Muscle of leg (tissue), 11 donors: ENCODE data around the gene CCDC85C. TPM values are rescaled to one million over a fixed set of nuclear protein-coding genes. Genes with fewer than 3 reads are reported as not detected.

Source experiments
- DNase-seq: peaks from one replicate; pipeline ENCODE4 v3.0.0; 2013
- H3K27ac ChIP-seq: one replicate; pipeline ENCODE4 v1.5.1; 2013; ENCODE audit warnings: mild to moderate bottlenecking, low read length, control low read depth
- H3K27me3 ChIP-seq: one replicate; pipeline ENCODE4 v1.6.1; 2013; ENCODE audit warnings: low read length; ENCODE audit not compliant: control insufficient read depth, insufficient read depth
- H3K36me3 ChIP-seq: one replicate; pipeline ENCODE4 v1.6.1; 2013; ENCODE audit warnings: low read length; ENCODE audit not compliant: control insufficient read depth, insufficient read depth
- H3K4me1 ChIP-seq: one replicate; pipeline ENCODE4 v1.6.1; 2013; ENCODE audit warnings: low read length; ENCODE audit not compliant: control insufficient read depth, insufficient read depth
- H3K4me3 ChIP-seq: one replicate; pipeline ENCODE4 v1.5.1; 2013; ENCODE audit warnings: low read length, control low read depth
- H3K9me3 ChIP-seq: replicated peaks from 2 replicates; pipeline ENCODE4 v1.6.1; 2013; ENCODE audit warnings: low read depth, low read length; ENCODE audit not compliant: control insufficient read depth
- WGBS: methylation state at CpG from one replicate; pipeline ENCODE4 v1.1.5; 2013; ENCODE audit warnings: missing lambda C conversion rate; ENCODE audit not compliant: insufficient coverage; 5-methylcytosine and 5-hydroxymethylcytosine counted together
- polyA plus RNA-seq, 8 donors: library from polyadenylated mRNA; unstranded; fragments of 120-200 nt; gene quantifications; one replicate each; pipeline versions ENCODE4 v1.2.1 to v1.2.3, GENCODE V29; 2013; ENCODE audit warnings: inconsistent platforms in 1 of 8, low replicate concordance in 1 of 8; ENCODE audit not compliant: insufficient read length in 8 of 8, insufficient read depth in 1 of 8
- total RNA-seq: library from RNA; stranded (reverse); fragments of 120-200 nt; gene quantifications from one replicate; pipeline ENCODE4 v1.2.4, GENCODE V29; 2013

Gene CCDC85C
- total and polyA plus RNA-seq, 9 donors: 3.2 to 6.5 (median 4.1) TPM

- no peak overlapping the region for H3K4me3 ChIP-seq
- H3K36me3 ChIP-seq: no peaks in the 10 kb centered on the region
- H3K27me3 ChIP-seq: peaks cover 21% of the 10 kb centered on the region
- no peak overlapping the region for H3K27ac ChIP-seq
- DNase-seq: no peak
- no peaks in the 10 kb centered on the region for H3K9me3 ChIP-seq
- H3K4me1 ChIP-seq: peaks cover 35% of the 10 kb centered on the region
- no CpG with 5 or more reads among the region's 3 CpGs for WGBS
These were observed 5.2 kb downstream of the CCDC85C start for GRCh38 chr14:99598774-99599173.

- 79% methylated on average over 17 of the region's 20 CpGs for WGBS
- Histone ChIP-seq H3K4me3 (no peak overlapping the region), H3K27ac (no peak overlapping the region), H3K9me3 (no peaks in the 10 kb centered on the region), H3K27me3 (peaks cover 18% of the 10 kb centered on the region), H3K36me3 (no peaks in the 10 kb centered on the region), H3K4me1 (peaks cover 41% of the 10 kb centered on the region)
- no peak for DNase-seq
These were observed 6.0 kb downstream of the CCDC85C start for GRCh38 chr14:99597911-99598600.

- peaks cover 39% of the 10 kb centered on the region for H3K4me1 ChIP-seq
- H3K27ac ChIP-seq: no peak overlapping the region
- H3K27me3 ChIP-seq: peaks cover 9% of the 10 kb centered on the region
- no peak for DNase-seq
- H3K4me3 ChIP-seq: no peak overlapping the region
- 93% methylated on average over 7 of the region's 7 CpGs for WGBS
- no peaks in the 10 kb centered on the region for H3K36me3 ChIP-seq
- H3K9me3 ChIP-seq: no peaks in the 10 kb centered on the region
These were observed 7.2 kb downstream of the CCDC85C start for GRCh38 chr14:99596772-99597171.

- Histone ChIP-seq H3K27me3 (peaks cover 4% of the 10 kb centered on the region), H3K27ac (no peak overlapping the region), H3K36me3 (no peaks in the 10 kb centered on the region), H3K4me3 (no peak overlapping the region), H3K9me3 (no peaks in the 10 kb centered on the region), H3K4me1 (peaks cover 36% of the 10 kb centered on the region)
- peak; percentile 46 for DNase-seq
- 40% methylated on average over 1 of the region's 10 CpGs for WGBS
These were observed 7.9 kb downstream of the CCDC85C start for GRCh38 chr14:99596071-99596627.

- H3K27ac ChIP-seq: no peak overlapping the region
- H3K9me3 ChIP-seq: no peaks in the 10 kb centered on the region
- H3K27me3 ChIP-seq: peaks cover 2% of the 10 kb centered on the region
- WGBS: 78% methylated on average over 4 of the region's 7 CpGs
- DNase-seq: no peak
- H3K4me1 ChIP-seq: peaks cover 41% of the 10 kb centered on the region
- H3K36me3 ChIP-seq: no peaks in the 10 kb centered on the region
- no peak overlapping the region for H3K4me3 ChIP-seq
These were observed 8.5 kb downstream of the CCDC85C start for GRCh38 chr14:99595524-99595923.

GRCh38 chr14:99595034-99595433 lies 9.0 kb downstream of the CCDC85C start:
- Histone ChIP-seq H3K36me3 (no peaks in the 10 kb centered on the region), H3K27me3 (peaks cover 2% of the 10 kb centered on the region), H3K9me3 (no peaks in the 10 kb centered on the region), H3K4me1 (peaks cover 45% of the 10 kb centered on the region), H3K27ac (no peak overlapping the region), H3K4me3 (no peak overlapping the region)
- no peak for DNase-seq
- no CpG with 5 or more reads among the region's 9 CpGs for WGBS

- H3K27ac ChIP-seq: no peak overlapping the region
- no peak overlapping the region for H3K4me3 ChIP-seq
- WGBS: 70% methylated on average over 2 of the region's 9 CpGs
- H3K9me3 ChIP-seq: no peaks in the 10 kb centered on the region
- DNase-seq: no peak
- no peaks in the 10 kb centered on the region for H3K36me3 ChIP-seq
- H3K27me3 ChIP-seq: peaks cover 2% of the 10 kb centered on the region
- H3K4me1 ChIP-seq: peaks cover 45% of the 10 kb centered on the region
These were observed 9.8 kb downstream of the CCDC85C start for GRCh38 chr14:99593971-99594841.

- H3K4me1 ChIP-seq: peaks cover 39% of the 10 kb centered on the region
- H3K36me3 ChIP-seq: no peaks in the 10 kb centered on the region
- H3K9me3 ChIP-seq: no peaks in the 10 kb centered on the region
- no peak overlapping the region for H3K27ac ChIP-seq
- WGBS: 79% methylated on average over 32 of the region's 36 CpGs
- DNase-seq: no peak
- no peak overlapping the region for H3K4me3 ChIP-seq
- H3K27me3 ChIP-seq: peaks cover 2% of the 10 kb centered on the region
These were observed 10.9 kb downstream of the CCDC85C start for GRCh38 chr14:99592933-99593753.

GRCh38 chr14:99592394-99592793 lies 11.6 kb downstream of the CCDC85C start:
- Histone ChIP-seq H3K27me3 (peaks cover 2% of the 10 kb centered on the region), H3K27ac (no peak overlapping the region), H3K4me1 (peaks cover 36% of the 10 kb centered on the region), H3K4me3 (no peak overlapping the region), H3K9me3 (no peaks in the 10 kb centered on the region), H3K36me3 (no peaks in the 10 kb centered on the region)
- DNase-seq: no peak
- WGBS: 65% methylated on average over 2 of the region's 2 CpGs
